BE2C (cell line): ENCODE data around the gene ZNF385A.

Source experiments
- DNase-seq: peaks from one replicate; pipeline ENCODE4 v3.0.0-alpha.2; 2020
- H3K27me3 ChIP-seq: fragments of 250-450 bp; sonication (Bioruptor Pico); 2 replicates; pipeline ENCODE4 v1.5.1; 2020; ENCODE audit warnings: mild to moderate bottlenecking
- H3K36me3 ChIP-seq: fragments of 250-450 bp; sonication (Bioruptor Pico); 2 replicates; pipeline ENCODE4 v1.5.1; 2020; ENCODE audit warnings: mild to moderate bottlenecking
- H3K4me1 ChIP-seq: fragments of 250-450 bp; sonication (Bioruptor Pico); 2 replicates; pipeline ENCODE4 v1.5.1; 2020
- H3K4me3 ChIP-seq: 2 replicates; pipeline ENCODE4 v1.5.1; 2011; ENCODE audit warnings: low read depth, low read length
- H3K9me3 ChIP-seq: fragments of 250-450 bp; sonication (Bioruptor Pico); 2 replicates; pipeline ENCODE4 v1.5.1; 2020
- CTCF ChIP-seq: IDR thresholded peaks from 2 replicates; pipeline ENCODE4 v1.5.1; 2012; ENCODE audit warnings: mild to moderate bottlenecking, low read depth, low read length

ZNF385A gene

DNA sequence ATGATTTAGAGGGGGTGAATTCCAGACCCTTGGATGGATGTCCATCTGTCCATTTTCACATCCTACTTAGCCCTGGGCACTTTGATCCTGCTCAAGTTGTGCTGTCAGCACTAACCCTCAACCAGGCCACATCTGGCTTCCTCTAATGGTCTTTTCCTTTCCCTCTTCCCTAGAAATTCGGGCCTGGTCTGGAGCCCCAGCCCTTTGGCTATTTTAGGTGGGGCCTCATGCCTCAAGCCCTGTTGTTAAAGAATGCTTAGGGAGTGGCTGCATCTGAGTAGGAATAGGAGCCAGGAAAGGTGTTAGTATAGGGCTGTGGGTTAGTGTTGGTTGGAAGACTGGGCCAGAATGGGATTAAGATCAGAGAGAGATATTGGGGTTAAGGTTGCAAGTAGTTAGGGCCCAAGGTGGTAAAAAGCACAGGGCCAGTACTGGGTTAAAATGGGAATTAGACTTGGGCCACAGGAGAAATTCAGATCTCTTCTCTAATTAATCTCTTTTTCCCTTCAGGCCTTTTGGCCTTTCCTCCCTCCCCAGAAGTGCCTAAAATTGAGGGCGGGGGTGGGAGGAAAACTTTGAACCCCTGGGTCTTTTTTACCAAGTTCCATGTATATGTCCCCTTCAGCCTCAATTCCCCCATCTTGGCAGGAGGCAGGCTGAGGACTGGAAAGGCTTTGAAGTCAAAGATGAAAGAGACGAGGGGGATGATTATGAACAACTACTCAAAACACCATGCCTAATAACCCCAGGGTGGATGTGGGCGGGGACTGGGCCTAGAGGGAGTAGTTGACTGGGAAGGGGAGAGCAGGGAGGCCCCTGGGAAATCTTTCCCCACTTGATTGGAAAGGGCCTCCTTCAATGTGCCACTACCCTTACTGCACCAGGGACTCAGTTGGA is 4.0 kb upstream of the ZNF385A start:
- Histone ChIP-seq H3K4me1 (peaks cover 16% of the 10 kb centered on the region), H3K4me3 (no peak overlapping the region), H3K36me3 (no peaks in the 10 kb centered on the region), H3K9me3 (no peaks in the 10 kb centered on the region), H3K27me3 (no peaks in the 10 kb centered on the region)
- no peak for TF ChIP-seq CTCF
- no peak for DNase-seq

- Histone ChIP-seq H3K27me3 (no peaks in the 10 kb centered on the region), H3K4me3 (no peak overlapping the region), H3K36me3 (no peaks in the 10 kb centered on the region), H3K4me1 (peaks cover 16% of the 10 kb centered on the region), H3K9me3 (no peaks in the 10 kb centered on the region)
- no peak for TF ChIP-seq CTCF
- no peak for DNase-seq
Measured at GRCh38 chr12:54387114-54387467, 2.6 kb upstream of the ZNF385A start.

GRCh38 chr12:54386403-54387113 is 2.0 kb upstream of the ZNF385A start:
- no peak for DNase-seq
- TF ChIP-seq CTCF, result no peak
- no peaks in the 10 kb centered on the region for H3K27me3 ChIP-seq
- peaks cover 14% of the 10 kb centered on the region for H3K4me1 ChIP-seq
- no peaks in the 10 kb centered on the region for H3K9me3 ChIP-seq
- no peaks in the 10 kb centered on the region for H3K36me3 ChIP-seq
- H3K4me3 ChIP-seq, result no peak overlapping the region

- no peaks in the 10 kb centered on the region for H3K36me3 ChIP-seq
- H3K4me1 ChIP-seq, result peaks cover 14% of the 10 kb centered on the region
- TF ChIP-seq CTCF, result no peak
- no peak overlapping the region for H3K4me3 ChIP-seq
- H3K9me3 ChIP-seq, result no peaks in the 10 kb centered on the region
- no peaks in the 10 kb centered on the region for H3K27me3 ChIP-seq
- no peak for DNase-seq
Measured at GRCh38 chr12:54385251-54385914, 850 bp upstream of the ZNF385A start.

DNA sequence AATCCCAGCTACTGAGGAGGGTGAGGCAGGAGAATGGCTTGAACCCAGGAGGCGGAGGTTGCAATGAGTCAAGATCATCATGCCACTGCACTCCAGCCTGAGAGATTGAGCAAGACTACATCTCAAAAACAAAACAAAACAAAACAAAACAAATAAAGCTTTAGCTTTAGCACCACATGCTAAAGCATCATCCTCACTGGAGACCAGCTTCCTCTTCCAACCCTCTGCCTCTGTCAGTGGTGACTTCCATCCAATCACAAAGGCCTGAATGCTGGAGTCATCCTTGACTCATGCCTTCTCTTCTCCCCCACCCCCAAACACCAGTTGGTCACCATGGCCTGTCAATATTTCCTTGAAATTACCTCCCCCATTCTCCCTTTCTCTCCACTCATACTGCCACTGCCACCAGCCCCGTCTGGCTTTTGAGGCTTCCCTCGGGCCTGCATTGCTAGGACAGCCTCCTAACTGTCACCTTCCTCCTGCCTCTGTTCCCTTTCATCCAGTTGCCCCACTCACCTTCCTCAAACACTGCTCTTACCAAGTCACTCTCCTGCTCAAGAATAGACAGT is 1.4 kb downstream of the ZNF385A start:
- H3K27me3 ChIP-seq, result no peaks in the 10 kb centered on the region
- no peak overlapping the region for H3K4me3 ChIP-seq
- no peaks in the 10 kb centered on the region for H3K36me3 ChIP-seq
- DNase-seq, result no peak
- no peaks in the 10 kb centered on the region for H3K9me3 ChIP-seq
- peaks cover 11% of the 10 kb centered on the region for H3K4me1 ChIP-seq
- TF ChIP-seq CTCF, result no peak
